Ectodermal cell (in vitro differentiated cells): Measurements from ENCODE around the gene CAPRIN2.

Experiments used
- H3K27ac ChIP-seq: 2 replicates; pipeline ENCODE4 v1.7.0; 2013; ENCODE audit warnings: mild to moderate bottlenecking, low read depth, low read length; ENCODE audit not compliant: insufficient read depth, poor library complexity, severe bottlenecking
- H3K27me3 ChIP-seq: 2 replicates; pipeline ENCODE4 v1.7.0; 2013; ENCODE audit warnings: mild to moderate bottlenecking, low read length; ENCODE audit not compliant: insufficient read depth, control insufficient read depth, poor library complexity, severe bottlenecking
- H3K36me3 ChIP-seq: one replicate; pipeline ENCODE4 v1.7.0; 2013; ENCODE audit warnings: low read length; ENCODE audit not compliant: control insufficient read depth, insufficient read depth
- H3K4me1 ChIP-seq: one replicate; pipeline ENCODE4 v1.7.0; 2013; ENCODE audit warnings: low read length; ENCODE audit not compliant: control insufficient read depth, insufficient read depth
- H3K4me3 ChIP-seq: 2 replicates; pipeline ENCODE4 v1.7.0; 2013; ENCODE audit warnings: low read depth, low read length, control low read depth; ENCODE audit not compliant: insufficient read depth
- H3K9me3 ChIP-seq: 2 replicates; pipeline ENCODE4 v1.7.0; 2013; ENCODE audit warnings: mild to moderate bottlenecking, low read length, moderate library complexity; ENCODE audit not compliant: control insufficient read depth
- WGBS, 2 experiments: methylation state at CpG; one replicate each; pipeline ENCODE4 v1.1.7; 2013; ENCODE audit warnings: missing lambda C conversion rate in 2 of 2; 5-methylcytosine and 5-hydroxymethylcytosine counted together

Gene CAPRIN2

GRCh38 chr12:30788754-30789153, 34.0 kb upstream of the CAPRIN2 start:
- no peaks in the 10 kb centered on the region for H3K36me3 ChIP-seq
- H3K27me3 ChIP-seq: no peaks in the 10 kb centered on the region
- no peaks in the 10 kb centered on the region for H3K9me3 ChIP-seq
- H3K27ac ChIP-seq: no peak overlapping the region
- H3K4me3 ChIP-seq: no peak overlapping the region
- 87 to 97% methylated on average over 2 of the region's 2 CpGs for WGBS, 2 experiments
- no peaks in the 10 kb centered on the region for H3K4me1 ChIP-seq

- Histone ChIP-seq H3K9me3 (peaks cover 4% of the 10 kb centered on the region), H3K27ac (no peak overlapping the region), H3K4me3 (no peak overlapping the region), H3K36me3 (no peaks in the 10 kb centered on the region), H3K27me3 (no peaks in the 10 kb centered on the region), H3K4me1 (no peaks in the 10 kb centered on the region)
- WGBS, 2 experiments: 62% methylated on average over 1 of the region's 2 CpGs
These were observed 30.9 kb upstream of the CAPRIN2 start for GRCh38 chr12:30785630-30786029.

GRCh38 chr12:30784508-30784907, 29.8 kb upstream of the CAPRIN2 start:
- Histone ChIP-seq H3K4me1 (no peaks in the 10 kb centered on the region), H3K27ac (no peak overlapping the region), H3K36me3 (no peaks in the 10 kb centered on the region), H3K4me3 (no peak overlapping the region), H3K27me3 (no peaks in the 10 kb centered on the region), H3K9me3 (peaks cover 4% of the 10 kb centered on the region)
- 100% methylated on average over 1 of the region's 1 CpG for WGBS, 2 experiments

GRCh38 chr12:30783946-30784345, 29.2 kb upstream of the CAPRIN2 start:
- Histone ChIP-seq H3K27ac (no peak overlapping the region), H3K36me3 (no peaks in the 10 kb centered on the region), H3K27me3 (no peaks in the 10 kb centered on the region), H3K4me1 (no peaks in the 10 kb centered on the region), H3K4me3 (no peak overlapping the region), H3K9me3 (peaks cover 4% of the 10 kb centered on the region)
- 81 to 89% methylated on average over 1 to 2 of the region's 2 CpGs for WGBS, 2 experiments

GRCh38 chr12:30782316-30783173, 27.8 kb upstream of the CAPRIN2 start:
- no peaks in the 10 kb centered on the region for H3K27me3 ChIP-seq
- H3K27ac ChIP-seq: no peak overlapping the region
- no peaks in the 10 kb centered on the region for H3K4me1 ChIP-seq
- 84 to 96% methylated on average over 2 to 3 of the region's 3 CpGs for WGBS, 2 experiments
- H3K36me3 ChIP-seq: no peaks in the 10 kb centered on the region
- H3K4me3 ChIP-seq: no peak overlapping the region
- peaks cover 4% of the 10 kb centered on the region for H3K9me3 ChIP-seq

GRCh38 chr12:30779578-30779977, 24.8 kb upstream of the CAPRIN2 start:
- WGBS, 2 experiments: 94% methylated on average over 5 of the region's 5 CpGs
- peaks cover 4% of the 10 kb centered on the region for H3K9me3 ChIP-seq

GRCh38 chr12:30779178-30779577, 24.4 kb upstream of the CAPRIN2 start:
- H3K27ac ChIP-seq: no peak overlapping the region
- no peaks in the 10 kb centered on the region for H3K4me1 ChIP-seq
- H3K36me3 ChIP-seq: no peaks in the 10 kb centered on the region
- H3K9me3 ChIP-seq: peaks cover 4% of the 10 kb centered on the region
- H3K4me3 ChIP-seq: no peak overlapping the region
- no peaks in the 10 kb centered on the region for H3K27me3 ChIP-seq

More at GRCh38 chr12:30779578-30779977, 24.8 kb upstream of the CAPRIN2 start:
- no peak overlapping the region for H3K27ac ChIP-seq
- no peaks in the 10 kb centered on the region for H3K4me1 ChIP-seq
- no peaks in the 10 kb centered on the region for H3K36me3 ChIP-seq
- no peak overlapping the region for H3K4me3 ChIP-seq
- no peaks in the 10 kb centered on the region for H3K27me3 ChIP-seq

GRCh38 chr12:30774599-30774998, 19.8 kb upstream of the CAPRIN2 start:
- Histone ChIP-seq H3K4me3 (no peak overlapping the region), H3K4me1 (no peaks in the 10 kb centered on the region), H3K27ac (no peak overlapping the region), H3K27me3 (no peaks in the 10 kb centered on the region), H3K9me3 (no peaks in the 10 kb centered on the region), H3K36me3 (no peaks in the 10 kb centered on the region)

- H3K9me3 ChIP-seq: no peaks in the 10 kb centered on the region
- no peaks in the 10 kb centered on the region for H3K27me3 ChIP-seq
- H3K4me1 ChIP-seq: no peaks in the 10 kb centered on the region
- no peak overlapping the region for H3K27ac ChIP-seq
- 89 to 93% methylated on average over 2 of the region's 2 CpGs for WGBS, 2 experiments
- H3K36me3 ChIP-seq: no peaks in the 10 kb centered on the region
- no peak overlapping the region for H3K4me3 ChIP-seq
These were observed 15.1 kb upstream of the CAPRIN2 start for GRCh38 chr12:30769802-30770201.

GRCh38 chr12:30764251-30764650, 9.5 kb upstream of the CAPRIN2 start:
- no peaks in the 10 kb centered on the region for H3K27me3 ChIP-seq
- no peaks in the 10 kb centered on the region for H3K9me3 ChIP-seq
- H3K4me1 ChIP-seq: no peaks in the 10 kb centered on the region
- H3K36me3 ChIP-seq: no peaks in the 10 kb centered on the region
- 74 to 90% methylated on average over 2 of the region's 2 CpGs for WGBS, 2 experiments
- no peak overlapping the region for H3K4me3 ChIP-seq
- no peak overlapping the region for H3K27ac ChIP-seq
